ENCODE results near the gene NKAPL.

Gene NKAPL

GRCh38 chr6:28250747-28251146 is 8.3 kb upstream of the NKAPL start:
- H3K4me3 ChIP-seq (ENCODE audit: low read length): peak overlapping the region; percentile 96
- TF ChIP-seq CTCF (conservative IDR thresholded peaks at IDR 0.05; ENCODE audit: low read length): no peak
- DNase-seq (ENCODE audit: low read depth): no peak

GRCh38 chr6:28251661-28252008 is 7.5 kb upstream of the NKAPL start:
- no peak for DNase-seq (ENCODE audit: low read depth)
- no peak for TF ChIP-seq CTCF (conservative IDR thresholded peaks at IDR 0.05; ENCODE audit: low read length)
- peak overlapping the region; percentile 96 for H3K4me3 ChIP-seq (ENCODE audit: low read length)

- DNase-seq (ENCODE audit: low read depth): peak; percentile 92
- peak within 1 kb of the TSS; percentile 96 for H3K4me3 ChIP-seq (ENCODE audit: low read length)
- TF ChIP-seq CTCF (conservative IDR thresholded peaks at IDR 0.05; ENCODE audit: low read length): no peak
These were observed 6.8 kb upstream of the NKAPL start, which contains the start of gene ZKSCAN4 for GRCh38 chr6:28252009-28252975. TSS of gene ZKSCAN4 (minus strand) at chr6:28252269. CDS start at chr6:28251980, 289 bp downstream.

GRCh38 chr6:28254121-28254519 is 5.0 kb upstream of the NKAPL start:
- TF ChIP-seq CTCF (conservative IDR thresholded peaks at IDR 0.05; ENCODE audit: low read length): no peak
- DNase-seq (ENCODE audit: low read depth): no peak

GRCh38 chr6:28257042-28257441 is 2.1 kb upstream of the NKAPL start:
- no peak for DNase-seq (ENCODE audit: low read depth)
- TF ChIP-seq CTCF (conservative IDR thresholded peaks at IDR 0.05; ENCODE audit: low read length): no peak
- H3K4me3 ChIP-seq (ENCODE audit: low read length): no peak overlapping the region

More at GRCh38 chr6:28254121-28254519, 5.0 kb upstream of the NKAPL start:
- H3K4me3 ChIP-seq (ENCODE audit: low read length): no peak overlapping the region

- H3K4me3 ChIP-seq (ENCODE audit: low read length): no peak overlapping the region
- no peak for DNase-seq (ENCODE audit: low read depth)
These were observed 4.8 kb downstream of the NKAPL start for GRCh38 chr6:28263922-28264321.

More at GRCh38 chr6:28263922-28264321, 4.8 kb downstream of the NKAPL start:
- no peak for TF ChIP-seq CTCF (conservative IDR thresholded peaks at IDR 0.05; ENCODE audit: low read length)
